ENCODE results near the gene DMRTC1B. TPM values are rescaled to one million over a fixed set of nuclear protein-coding genes. Genes with fewer than 3 reads are reported as not detected.

Gene DMRTC1B
- total RNA-seq, 1 experiment from 2014 or later: not detected

Small RNA genes within 50 kb of the gene (small RNA-seq; reads per million reads assigned to genes)
- gene RNU1-112P: 0 to 0.18 reads per million in 2 experiments

Other genes starting within 250 kb of the DMRTC1B start
- 25.4 and 29.8 TPM in 2 replicates for gene HDAC8, start 204.0 kb upstream of the DMRTC1B start, total RNA-seq (2014; rRNA removed; shearing (Covaris generic))
- 24.7 and 29.1 TPM in 2 replicates for gene PHKA1, start 62.6 kb upstream of the DMRTC1B start, total RNA-seq (2014; rRNA removed; shearing (Covaris generic))
- gene FAM236B, start 5.8 kb downstream of the DMRTC1B start, total RNA-seq (2014; rRNA removed; shearing (Covaris generic)): not detected in 2 replicates
- gene FAM236D, start 31.3 kb downstream of the DMRTC1B start, total RNA-seq (2014; rRNA removed; shearing (Covaris generic)): not detected in 2 replicates
- not detected in 2 replicates for gene FAM236C, start 135.7 kb downstream of the DMRTC1B start, total RNA-seq (2014; rRNA removed; shearing (Covaris generic))
- gene FAM236A, start 161.3 kb downstream of the DMRTC1B start, total RNA-seq (2014; rRNA removed; shearing (Covaris generic)): not detected in 2 replicates
- not detected in 2 replicates for gene DMRTC1, start 166.9 kb downstream of the DMRTC1B start, total RNA-seq (2014; rRNA removed; shearing (Covaris generic))
- not detected in 2 replicates for gene PABPC1L2B, start 226.0 kb downstream of the DMRTC1B start, total RNA-seq (2014; rRNA removed; shearing (Covaris generic))

All from NCI-H460 (cell line).